Neural progenitor cell (in vitro differentiated cells): ENCODE data around the gene RINL. TPM values are rescaled to one million over a fixed set of nuclear protein-coding genes. Genes with fewer than 3 reads are reported as not detected.

Experiments
- DNase-seq: peaks from one replicate; pipeline ENCODE4 v3.0.0-alpha.2; 2016; ENCODE audit warnings: low spot score
- H2AFZ ChIP-seq: fragments of 200-600 bp; sonication (generic); replicated peaks from 2 replicates; pipeline ENCODE4 v1.6.1; 2016; ENCODE audit warnings: antibody characterized with exemption
- H3F3A ChIP-seq: fragments of 200-600 bp; sonication (generic); 2 replicates; pipeline ENCODE4 v1.6.1; 2016; ENCODE audit warnings: antibody characterized with exemption, low read depth
- H3K27ac ChIP-seq: fragments of 200-600 bp; sonication (generic); 2 replicates; pipeline ENCODE4 v1.5.1; 2016; ENCODE audit warnings: mild to moderate bottlenecking
- H3K27me3 ChIP-seq: fragments of 200-600 bp; sonication (generic); 2 replicates; pipeline ENCODE4 v1.6.1; 2016; ENCODE audit warnings: mild to moderate bottlenecking, moderate library complexity
- H3K36me3 ChIP-seq: fragments of 200-600 bp; sonication (generic); 2 replicates; pipeline ENCODE4 v1.5.1; 2016
- H3K4me1 ChIP-seq: fragments of 200-600 bp; sonication (generic); 2 replicates; pipeline ENCODE4 v1.6.1; 2016; ENCODE audit warnings: mixed run types
- H3K4me2 ChIP-seq: fragments of 200-600 bp; sonication (generic); 2 replicates; pipeline ENCODE4 v1.6.1; 2016
- H3K4me3 ChIP-seq: fragments of 200-600 bp; sonication (generic); 2 replicates; pipeline ENCODE4 v1.5.1; 2016
- H3K79me2 ChIP-seq: fragments of 200-600 bp; sonication (generic); 2 replicates; pipeline ENCODE4 v1.6.1; 2016; ENCODE audit warnings: low read depth
- H3K9ac ChIP-seq: fragments of 200-600 bp; sonication (generic); 2 replicates; pipeline ENCODE4 v1.6.1; 2016
- H3K9me3 ChIP-seq: fragments of 200-600 bp; sonication (generic); 2 replicates; pipeline ENCODE4 v1.5.1; 2016; ENCODE audit warnings: low read depth
- H4K20me1 ChIP-seq: fragments of 200-600 bp; sonication (generic); 2 replicates; pipeline ENCODE4 v1.6.1; 2016; ENCODE audit warnings: low read depth
- H3K27ac Mint-ChIP-seq: 3 replicates; pipeline ENCODE4 v1.8.0; 2021; ENCODE audit warnings: mixed read lengths
- H3K27me3 Mint-ChIP-seq: 2 replicates; pipeline ENCODE4 v1.8.0; 2022; ENCODE audit warnings: low read depth, mild to moderate bottlenecking, inconsistent platforms, moderate library complexity, mixed read lengths; ENCODE audit not compliant: insufficient read depth
- H3K36me3 Mint-ChIP-seq: 3 replicates; pipeline ENCODE4 v1.8.0; 2021; ENCODE audit warnings: mixed read lengths
- H3K4me1 Mint-ChIP-seq: 3 replicates; pipeline ENCODE4 v1.8.0; 2021; ENCODE audit warnings: mixed read lengths
- H3K4me3 Mint-ChIP-seq: 3 replicates; pipeline ENCODE4 v1.8.0; 2021; ENCODE audit warnings: mild to moderate bottlenecking, moderate library complexity, mixed read lengths
- H3K9me3 Mint-ChIP-seq: 3 replicates; pipeline ENCODE4 v1.8.0; 2020; ENCODE audit warnings: mixed read lengths
- CTCF ChIP-seq: fragments of 200-600 bp; sonication (generic); IDR thresholded peaks from 2 replicates; pipeline ENCODE4 v1.5.1; 2017; ENCODE audit warnings: antibody characterized with exemption, mild to moderate bottlenecking
- EZH2 ChIP-seq: fragments of 200-600 bp; sonication (generic); IDR thresholded peaks from 2 replicates; pipeline ENCODE4 v1.6.1; 2017; ENCODE audit warnings: antibody characterized with exemption, mild to moderate bottlenecking, moderate library complexity
- EZH2phosphoT487 ChIP-seq: fragments of 200-600 bp; sonication (generic); IDR thresholded peaks from 2 replicates; pipeline ENCODE4 v1.6.1; 2017; ENCODE audit warnings: antibody characterized with exemption
- total RNA-seq: library from RNA; depleted of rRNA; stranded (reverse); fragments of >200 nt; gene quantifications from 2 replicates; pipeline ENCODE4 v1.2.3, GENCODE V29; 2015; ENCODE audit warnings: low replicate concordance

RINL gene
- total RNA-seq, 1 donor from 2014 or later: 5.4 TPM

- Mint-ChIP-seq H3K36me3 (peaks cover 3% of the 10 kb centered on the region), H3K9me3 (no peaks in the 10 kb centered on the region), H3K4me1 (peaks cover 11% of the 10 kb centered on the region), H3K27ac (no peak overlapping the region), H3K27me3 (peaks cover 7% of the 10 kb centered on the region), H3K4me3 (peak overlapping the region; percentile 36)
- H2AFZ ChIP-seq: no peak overlapping the region
- no peak overlapping the region for H3K4me3 ChIP-seq
- DNase-seq: no peak
- TF ChIP-seq EZH2phosphoT487 (no peak), CTCF (no peak), EZH2 (no peak)
- H3K79me2 ChIP-seq: peaks cover 16% of the 10 kb centered on the region
- H3K36me3 ChIP-seq: no peaks in the 10 kb centered on the region
- H3F3A ChIP-seq: peaks cover 11% of the 10 kb centered on the region
- H3K9me3 ChIP-seq: no peaks in the 10 kb centered on the region
- H3K4me2 ChIP-seq: no peak overlapping the region
- H3K9ac ChIP-seq: no peak overlapping the region
- H3K27ac ChIP-seq: no peak overlapping the region
- peaks cover 11% of the 10 kb centered on the region for H3K27me3 ChIP-seq
- no peaks in the 10 kb centered on the region for H4K20me1 ChIP-seq
- H3K4me1 ChIP-seq: peaks cover 11% of the 10 kb centered on the region
Observed at GRCh38 chr19:38901683-38902082, 23.6 kb upstream of the RINL start.

DNA sequence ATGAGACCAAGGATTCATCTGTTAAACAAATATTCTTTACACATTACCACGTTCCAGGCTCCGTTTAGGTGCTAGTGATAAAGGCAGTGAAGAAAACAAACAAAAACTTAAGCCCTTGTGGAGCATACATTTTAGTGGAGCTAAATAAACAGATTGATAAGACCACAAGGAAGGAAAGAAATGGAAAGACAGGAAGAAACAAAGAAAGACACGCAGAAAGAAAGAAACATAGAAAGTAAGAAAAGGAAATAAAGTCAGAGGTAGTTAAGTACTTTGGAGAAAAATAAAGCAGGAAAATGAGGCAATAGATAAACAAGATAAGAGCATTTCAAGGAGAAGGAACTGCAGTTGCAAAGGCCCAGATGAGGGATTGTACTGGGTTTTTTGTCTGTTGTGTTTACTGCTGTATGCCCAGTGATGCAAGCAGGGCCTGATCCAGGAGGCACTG, 22.7 kb upstream of the RINL start:
- Mint-ChIP-seq H3K9me3 (no peaks in the 10 kb centered on the region), H3K27me3 (peaks cover 7% of the 10 kb centered on the region), H3K27ac (peak overlapping the region; percentile 1), H3K4me1 (peaks cover 11% of the 10 kb centered on the region), H3K36me3 (peaks cover 3% of the 10 kb centered on the region), H3K4me3 (peak overlapping the region; percentile 88)
- peak overlapping the region; percentile 47 for H2AFZ ChIP-seq
- no peaks in the 10 kb centered on the region for H3K36me3 ChIP-seq
- peaks cover 16% of the 10 kb centered on the region for H3K79me2 ChIP-seq
- no peak for DNase-seq
- peak overlapping the region; percentile 28 for H3K9ac ChIP-seq
- H3F3A ChIP-seq: peaks cover 11% of the 10 kb centered on the region
- H3K4me1 ChIP-seq: peaks cover 11% of the 10 kb centered on the region
- H3K4me3 ChIP-seq: peak overlapping the region; percentile 60
- H3K27ac ChIP-seq: no peak overlapping the region
- TF ChIP-seq EZH2phosphoT487: no peak
- peaks cover 11% of the 10 kb centered on the region for H3K27me3 ChIP-seq
- no peaks in the 10 kb centered on the region for H4K20me1 ChIP-seq
- H3K9me3 ChIP-seq: no peaks in the 10 kb centered on the region
- peak overlapping the region; percentile 81 for H3K4me2 ChIP-seq

GRCh38 chr19:38900202-38900629, 22.1 kb upstream of the RINL start:
- no peak for DNase-seq
- no peaks in the 10 kb centered on the region for H3K9me3 ChIP-seq
- H3K4me1 ChIP-seq: peaks cover 11% of the 10 kb centered on the region
- H3K36me3 ChIP-seq: no peaks in the 10 kb centered on the region
- peaks cover 2% of the 10 kb centered on the region for H3K36me3 Mint-ChIP-seq
- H3F3A ChIP-seq: peaks cover 11% of the 10 kb centered on the region
- peaks cover 11% of the 10 kb centered on the region for H3K4me1 Mint-ChIP-seq
- peaks cover 11% of the 10 kb centered on the region for H3K27me3 ChIP-seq
- H3K4me3 Mint-ChIP-seq: peak overlapping the region; percentile 88
- H3K27ac Mint-ChIP-seq: no peak overlapping the region
- no peaks in the 10 kb centered on the region for H3K9me3 Mint-ChIP-seq
- H3K4me2 ChIP-seq: peak overlapping the region; percentile 81
- peaks cover 16% of the 10 kb centered on the region for H3K79me2 ChIP-seq
- peak overlapping the region; percentile 60 for H3K4me3 ChIP-seq
- no peaks in the 10 kb centered on the region for H4K20me1 ChIP-seq
- H2AFZ ChIP-seq: peak overlapping the region; percentile 47
- H3K9ac ChIP-seq: peak overlapping the region; percentile 28
- TF ChIP-seq EZH2phosphoT487 (no peak), CTCF (no peak), EZH2 (no peak)
- H3K27me3 Mint-ChIP-seq: peaks cover 7% of the 10 kb centered on the region
- H3K27ac ChIP-seq: no peak overlapping the region

GRCh38 chr19:38899447-38900201, 21.5 kb upstream of the RINL start, which contains the start of the genes NFKBIB and SIRT2:
TSS of gene NFKBIB (plus strand) at chr19:38899969. CDS start at chr19:38900033, 64 bp downstream.
TSS of gene SIRT2 (minus strand) at chr19:38899618. CDS start at chr19:38899521, 97 bp downstream.
- Mint-ChIP-seq H3K27me3 (peaks cover 7% of the 10 kb centered on the region), H3K4me3 (peak within 1 kb of the TSS; percentile 98), H3K27ac (peak within 1 kb of the TSS; percentile 14), H3K9me3 (no peaks in the 10 kb centered on the region), H3K36me3 (peaks cover 2% of the 10 kb centered on the region), H3K4me1 (peaks cover 11% of the 10 kb centered on the region)
- H2AFZ ChIP-seq: peak within 1 kb of the TSS; percentile 86
- H3F3A ChIP-seq: peaks cover 11% of the 10 kb centered on the region
- TF ChIP-seq EZH2phosphoT487 (no peak), CTCF (no peak)
- DNase-seq: peak; percentile 100
- peak within 1 kb of the TSS; percentile 60 for H3K4me3 ChIP-seq
- peak within 1 kb of the TSS; percentile 28 for H3K9ac ChIP-seq
- H3K4me2 ChIP-seq: peak within 1 kb of the TSS; percentile 86
- H3K4me1 ChIP-seq: peaks cover 11% of the 10 kb centered on the region
- H4K20me1 ChIP-seq: no peaks in the 10 kb centered on the region
- no peak within 1 kb of the TSS for H3K27ac ChIP-seq
- no peaks in the 10 kb centered on the region for H3K9me3 ChIP-seq
- no peaks in the 10 kb centered on the region for H3K36me3 ChIP-seq
- H3K27me3 ChIP-seq: peaks cover 11% of the 10 kb centered on the region
- H3K79me2 ChIP-seq: peaks cover 16% of the 10 kb centered on the region
